WTC11 (cell line): ENCODE data around the gene AIF1.

Source experiments
- CREB1 ChIP-seq: sonication (generic); formaldehyde crosslinking; IDR thresholded peaks from 2 replicates; pipeline ENCODE4 v1.8.0; 2023; ENCODE audit warnings: mild to moderate bottlenecking, missing genetic modification reagents
- CTCF ChIP-seq: fragments of 200-600 bp; IDR thresholded peaks from 2 replicates; pipeline ENCODE4 v1.8.0; 2022; ENCODE audit warnings: antibody characterized with exemption
- HMGA2 ChIP-seq: fragments of 250-450 bp; sonication (Bioruptor Pico); IDR thresholded peaks from 2 replicates; pipeline ENCODE4 v1.4.0; 2021; ENCODE audit warnings: mild to moderate bottlenecking, moderate library complexity
- NR1H2 ChIP-seq: sonication (generic); formaldehyde crosslinking; IDR thresholded peaks from 2 replicates; pipeline ENCODE4 v1.9.0; 2021; ENCODE audit warnings: mild to moderate bottlenecking, moderate library complexity, missing genetic modification reagents
- ZNF121 ChIP-seq: sonication (generic); formaldehyde crosslinking; IDR thresholded peaks from 2 replicates; pipeline ENCODE4 v1.8.0; 2023; ENCODE audit warnings: missing genetic modification reagents
- ZNF138 ChIP-seq: sonication (generic); formaldehyde crosslinking; conservative IDR thresholded peaks from 2 replicates; pipeline ENCODE4 v1.8.1; 2022; ENCODE audit warnings: mild to moderate bottlenecking, moderate library complexity, missing genetic modification reagents
- ZNF263 ChIP-seq: sonication (generic); formaldehyde crosslinking; IDR thresholded peaks from 2 replicates; pipeline ENCODE4 v1.8.1; 2022; ENCODE audit warnings: low read depth, mild to moderate bottlenecking, moderate library complexity, missing genetic modification reagents
- TF ChIP-seq, protein P1 (sequence below): sonication (generic); formaldehyde crosslinking; IDR thresholded peaks from 2 replicates; pipeline ENCODE4 v1.8.0; 2023; ENCODE audit warnings: mild to moderate bottlenecking, missing genetic modification reagents

DNA sequence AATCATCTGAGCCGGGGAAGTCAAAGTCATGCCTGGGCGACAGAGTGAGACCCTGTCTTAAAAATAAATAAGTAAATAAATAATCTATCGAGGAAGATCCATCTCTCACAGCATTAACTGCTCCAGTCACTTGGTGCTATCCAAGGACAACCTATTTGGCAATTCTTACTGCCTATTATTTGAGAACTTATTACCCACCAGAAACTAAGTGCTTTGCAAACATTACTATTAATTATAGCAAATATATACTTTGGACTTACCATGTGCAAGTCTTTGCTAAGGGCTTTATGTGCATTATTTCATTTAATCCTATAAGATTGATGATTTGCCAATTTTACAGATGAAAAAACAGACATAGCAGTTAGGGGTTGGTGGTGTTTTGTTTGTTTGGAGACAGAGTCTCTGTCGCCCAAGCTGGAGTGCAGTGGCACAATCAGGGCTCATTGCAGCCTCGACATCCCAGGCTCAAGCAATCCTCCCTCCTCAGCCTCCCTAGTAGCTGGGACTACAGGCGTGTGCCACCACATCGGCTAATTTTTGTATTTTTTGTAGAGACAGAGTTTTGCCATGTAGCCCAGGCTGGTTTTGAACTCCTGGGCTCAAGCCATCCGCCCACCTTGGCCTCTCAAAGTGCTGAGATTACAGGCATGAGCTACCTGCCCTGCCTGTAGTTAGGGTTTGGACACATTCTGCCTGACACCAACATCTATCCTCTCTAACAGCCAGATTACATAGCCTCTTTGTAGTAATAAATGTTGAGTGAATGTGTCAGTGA lies 39.7 kb downstream of the AIF1 start:
- TF ChIP-seq NR1H2 (CRISPR knock-in tag) (no peak), CTCF (no peak), ZNF138 (CRISPR knock-in tag) (no peak), HMGA2 (no peak), CREB1 (no peak), ZNF263 (CRISPR knock-in tag) (no peak), ZNF121 (CRISPR knock-in tag) (no peak)
- TF ChIP-seq, protein P1, sequence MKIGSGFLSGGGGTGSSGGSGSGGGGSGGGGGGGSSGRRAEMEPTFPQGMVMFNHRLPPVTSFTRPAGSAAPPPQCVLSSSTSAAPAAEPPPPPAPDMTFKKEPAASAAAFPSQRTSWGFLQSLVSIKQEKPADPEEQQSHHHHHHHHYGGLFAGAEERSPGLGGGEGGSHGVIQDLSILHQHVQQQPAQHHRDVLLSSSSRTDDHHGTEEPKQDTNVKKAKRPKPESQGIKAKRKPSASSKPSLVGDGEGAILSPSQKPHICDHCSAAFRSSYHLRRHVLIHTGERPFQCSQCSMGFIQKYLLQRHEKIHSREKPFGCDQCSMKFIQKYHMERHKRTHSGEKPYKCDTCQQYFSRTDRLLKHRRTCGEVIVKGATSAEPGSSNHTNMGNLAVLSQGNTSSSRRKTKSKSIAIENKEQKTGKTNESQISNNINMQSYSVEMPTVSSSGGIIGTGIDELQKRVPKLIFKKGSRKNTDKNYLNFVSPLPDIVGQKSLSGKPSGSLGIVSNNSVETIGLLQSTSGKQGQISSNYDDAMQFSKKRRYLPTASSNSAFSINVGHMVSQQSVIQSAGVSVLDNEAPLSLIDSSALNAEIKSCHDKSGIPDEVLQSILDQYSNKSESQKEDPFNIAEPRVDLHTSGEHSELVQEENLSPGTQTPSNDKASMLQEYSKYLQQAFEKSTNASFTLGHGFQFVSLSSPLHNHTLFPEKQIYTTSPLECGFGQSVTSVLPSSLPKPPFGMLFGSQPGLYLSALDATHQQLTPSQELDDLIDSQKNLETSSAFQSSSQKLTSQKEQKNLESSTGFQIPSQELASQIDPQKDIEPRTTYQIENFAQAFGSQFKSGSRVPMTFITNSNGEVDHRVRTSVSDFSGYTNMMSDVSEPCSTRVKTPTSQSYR = no peak
